ENCODE data around the gene LCNL1.

DNA sequence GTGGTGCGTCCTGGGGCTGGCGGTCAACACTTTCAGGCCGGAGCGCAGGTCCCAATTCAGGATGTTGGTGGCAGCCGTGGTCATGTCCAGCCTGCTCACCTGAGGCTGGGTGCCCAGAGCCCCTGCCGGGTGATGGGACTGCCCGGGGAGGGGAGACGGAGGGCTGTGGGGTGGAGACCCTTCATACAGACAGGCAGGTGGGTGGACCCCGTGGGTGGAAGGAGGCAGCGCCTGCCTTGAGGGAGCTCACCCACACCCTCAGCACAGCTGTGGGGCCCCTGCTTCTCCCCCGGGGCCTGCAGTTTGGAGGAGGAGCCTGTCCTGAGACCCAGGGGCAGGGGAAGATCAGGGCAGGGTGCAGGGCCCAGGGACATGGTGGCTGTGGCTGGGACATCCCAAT is 12.4 kb upstream of the LCNL1 start:
- TF ChIP-seq POLR2AphosphoS5 (IDR thresholded peaks at IDR 0.05; ENCODE audit: borderline replicate concordance, low read depth, low read length) (no peak), FOXP2 (optimal IDR thresholded peaks at IDR 0.05; ENCODE audit: control extremely low read depth, extremely low read length, insufficient read depth) (no peak)
